Measurements from ENCODE around the gene UBA1.

UBA1 gene

GRCh38 chrX:47190445-47191269 lies 3.0 kb upstream of the UBA1 start:
- DNase-seq: peak; percentile 79

GRCh38 chrX:47191331-47191730 lies 2.3 kb upstream of the UBA1 start:
- no peak for DNase-seq

- DNase-seq: peak; percentile 1
These were observed 1.7 kb upstream of the UBA1 start for GRCh38 chrX:47191806-47192401.

- DNase-seq: no peak
These were observed 662 bp downstream of the UBA1 start for GRCh38 chrX:47194194-47194787.

- no peak for DNase-seq
These were observed 2.5 kb downstream of the UBA1 start for GRCh38 chrX:47196098-47196497.

GRCh38 chrX:47197526-47197925 lies 3.9 kb downstream of the UBA1 start:
- DNase-seq: no peak

GRCh38 chrX:47198026-47198686 lies 4.5 kb downstream of the UBA1 start:
- DNase-seq: no peak

GRCh38 chrX:47198687-47199080 lies 5.1 kb downstream of the UBA1 start:
- no peak for DNase-seq

- DNase-seq: no peak
These were observed 5.7 kb downstream of the UBA1 start for GRCh38 chrX:47199286-47199685.

- DNase-seq: no peak
These were observed 6.9 kb downstream of the UBA1 start for GRCh38 chrX:47200385-47201150.

- DNase-seq: no peak
These were observed 7.8 kb downstream of the UBA1 start for GRCh38 chrX:47201345-47201944.

GRCh38 chrX:47202316-47202715 lies 8.7 kb downstream of the UBA1 start:
- DNase-seq: no peak

- DNase-seq: no peak
These were observed 9.2 kb downstream of the UBA1 start for GRCh38 chrX:47202877-47203276.

- DNase-seq: no peak
These were observed 11.3 kb downstream of the UBA1 start for GRCh38 chrX:47204970-47205369.

GRCh38 chrX:47206316-47206715 lies 12.7 kb downstream of the UBA1 start:
- DNase-seq: no peak

GRCh38 chrX:47208108-47208507 lies 14.5 kb downstream of the UBA1 start:
- no peak for DNase-seq

GRCh38 chrX:47209508-47210238 lies 16.0 kb downstream of the UBA1 start:
- no peak for DNase-seq

- DNase-seq: no peak
These were observed 17.2 kb downstream of the UBA1 start for GRCh38 chrX:47210661-47211425.

- DNase-seq: no peak
These were observed 19.0 kb downstream of the UBA1 start for GRCh38 chrX:47212381-47213293.

Measured in GF-D8 (cell line).